ENCODE data around the gene PLA2G15.

The PLA2G15 gene

DNA sequence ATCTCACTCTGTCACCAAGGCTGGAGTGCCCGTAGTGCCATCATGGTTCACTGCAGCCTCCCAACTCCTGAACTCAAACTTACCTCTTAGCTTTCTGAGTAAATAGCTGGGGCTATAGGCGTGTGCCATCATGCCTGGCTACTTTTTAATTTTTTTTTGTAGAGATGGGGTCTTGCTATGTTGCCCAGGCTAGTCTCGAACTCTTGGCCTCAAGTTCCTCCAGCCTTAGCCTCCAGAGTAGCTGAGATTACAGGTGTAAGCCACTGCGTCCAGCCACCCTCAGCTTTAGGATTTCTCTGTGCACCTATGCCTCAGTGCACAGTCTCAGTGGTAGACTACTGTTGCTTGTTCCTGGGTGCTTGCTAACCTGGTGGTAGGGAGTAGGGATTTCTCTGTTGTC, 24.6 kb downstream of the PLA2G15 start:
- no peak for DNase-seq (ENCODE audit: low read depth)
- TF ChIP-seq, protein P1, sequence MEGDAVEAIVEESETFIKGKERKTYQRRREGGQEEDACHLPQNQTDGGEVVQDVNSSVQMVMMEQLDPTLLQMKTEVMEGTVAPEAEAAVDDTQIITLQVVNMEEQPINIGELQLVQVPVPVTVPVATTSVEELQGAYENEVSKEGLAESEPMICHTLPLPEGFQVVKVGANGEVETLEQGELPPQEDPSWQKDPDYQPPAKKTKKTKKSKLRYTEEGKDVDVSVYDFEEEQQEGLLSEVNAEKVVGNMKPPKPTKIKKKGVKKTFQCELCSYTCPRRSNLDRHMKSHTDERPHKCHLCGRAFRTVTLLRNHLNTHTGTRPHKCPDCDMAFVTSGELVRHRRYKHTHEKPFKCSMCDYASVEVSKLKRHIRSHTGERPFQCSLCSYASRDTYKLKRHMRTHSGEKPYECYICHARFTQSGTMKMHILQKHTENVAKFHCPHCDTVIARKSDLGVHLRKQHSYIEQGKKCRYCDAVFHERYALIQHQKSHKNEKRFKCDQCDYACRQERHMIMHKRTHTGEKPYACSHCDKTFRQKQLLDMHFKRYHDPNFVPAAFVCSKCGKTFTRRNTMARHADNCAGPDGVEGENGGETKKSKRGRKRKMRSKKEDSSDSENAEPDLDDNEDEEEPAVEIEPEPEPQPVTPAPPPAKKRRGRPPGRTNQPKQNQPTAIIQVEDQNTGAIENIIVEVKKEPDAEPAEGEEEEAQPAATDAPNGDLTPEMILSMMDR (conservative IDR thresholded peaks at IDR 0.05; ENCODE audit: low read depth, low read length), result no peak
- no peak overlapping the region for H3K4me3 ChIP-seq (ENCODE audit: low read depth, low read length)

GRCh38 chr16:68270353-68270752, 25.2 kb downstream of the PLA2G15 start:
- TF ChIP-seq, protein P1 (conservative IDR thresholded peaks at IDR 0.05; ENCODE audit: low read depth, low read length), result no peak
- DNase-seq (ENCODE audit: low read depth), result no peak
- H3K4me3 ChIP-seq (ENCODE audit: low read depth, low read length), result no peak overlapping the region

DNA sequence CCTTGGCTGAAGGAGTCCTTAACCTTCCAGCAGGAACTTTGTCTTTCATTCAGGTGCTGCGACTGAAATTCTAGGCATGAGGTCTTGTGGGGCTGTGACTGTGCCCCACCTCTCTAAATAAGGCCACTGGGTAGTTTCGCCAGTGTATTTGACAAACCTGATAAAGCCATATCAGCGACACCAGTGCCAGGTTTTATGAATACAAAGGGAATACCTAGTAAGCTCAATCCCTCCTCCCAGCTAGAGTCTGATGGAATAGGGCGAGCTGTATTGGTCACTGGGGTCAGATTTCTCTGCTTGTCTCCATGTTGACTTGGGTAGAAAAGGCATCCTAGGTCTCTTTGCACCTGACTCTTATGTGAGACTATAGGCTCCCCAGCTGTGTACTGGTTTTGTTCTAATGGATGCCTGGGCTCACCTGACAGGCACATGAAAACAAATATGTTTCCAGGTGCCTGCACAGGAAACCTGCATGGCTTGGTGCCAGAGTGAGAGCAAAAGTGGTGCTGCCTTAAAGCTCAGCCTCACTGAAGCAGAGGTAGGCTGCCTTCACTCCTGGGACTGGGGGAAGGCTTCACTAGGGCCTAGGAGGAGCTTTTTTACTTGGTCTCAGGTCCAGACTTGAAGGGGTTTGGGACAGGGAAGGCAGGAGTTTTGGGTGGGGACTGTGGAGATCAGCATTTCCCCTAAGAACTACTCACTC, 27.5 kb downstream of the PLA2G15 start:
- no peak overlapping the region for H3K4me3 ChIP-seq (ENCODE audit: low read depth, low read length)
- DNase-seq (ENCODE audit: low read depth), result no peak
- TF ChIP-seq, protein P1 (conservative IDR thresholded peaks at IDR 0.05; ENCODE audit: low read depth, low read length), result no peak

DNA sequence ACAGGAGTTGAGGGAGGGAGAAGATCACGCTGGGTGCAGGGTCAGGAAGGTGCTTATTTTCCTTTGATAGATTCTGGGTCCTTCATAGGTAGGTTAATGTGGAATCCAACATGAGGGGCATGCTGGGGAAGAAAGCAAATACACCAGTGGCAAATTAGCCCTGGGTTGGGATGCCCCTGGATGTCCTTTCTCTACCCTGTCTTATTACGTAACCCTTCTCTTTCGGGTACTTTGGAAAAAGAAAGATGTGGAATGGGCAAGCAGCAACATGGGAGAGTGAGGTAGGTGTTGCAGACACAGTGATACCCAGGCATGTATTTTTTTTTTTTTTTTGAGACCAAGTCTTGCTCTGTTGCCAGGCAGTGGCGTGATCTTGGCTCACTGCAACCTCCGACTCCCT, 28.3 kb downstream of the PLA2G15 start:
- DNase-seq (ENCODE audit: low read depth), result no peak
- TF ChIP-seq, protein P1 (conservative IDR thresholded peaks at IDR 0.05; ENCODE audit: low read depth, low read length), result no peak
- H3K4me3 ChIP-seq (ENCODE audit: low read depth, low read length), result no peak overlapping the region

GRCh38 chr16:68273896-68274295, 28.7 kb downstream of the PLA2G15 start:
- no peak overlapping the region for H3K4me3 ChIP-seq (ENCODE audit: low read depth, low read length)
- TF ChIP-seq, protein P1 (conservative IDR thresholded peaks at IDR 0.05; ENCODE audit: low read depth, low read length), result no peak
- DNase-seq (ENCODE audit: low read depth), result no peak

DNA sequence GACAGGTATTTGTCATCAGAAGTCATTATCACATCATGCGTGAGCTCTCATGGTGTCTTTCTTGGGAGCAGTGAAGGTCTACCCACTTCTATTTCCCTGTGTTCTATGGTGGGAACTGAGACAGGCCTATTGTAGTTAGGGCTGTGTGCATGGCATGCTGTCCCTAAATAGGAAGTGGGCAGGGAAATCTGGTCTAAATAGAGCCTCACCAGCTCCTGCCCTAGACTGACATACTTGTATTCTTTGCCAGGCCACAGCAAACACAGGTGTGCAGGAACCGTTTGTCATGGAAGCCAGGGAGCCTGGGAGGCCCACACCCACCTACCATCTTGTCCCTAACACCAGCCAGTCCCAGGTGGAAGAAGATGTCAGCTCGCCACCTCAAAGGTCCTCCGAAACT, 29.3 kb downstream of the PLA2G15 start:
- DNase-seq (ENCODE audit: low read depth), result no peak
- H3K4me3 ChIP-seq (ENCODE audit: low read depth, low read length), result no peak overlapping the region
- TF ChIP-seq, protein P1 (conservative IDR thresholded peaks at IDR 0.05; ENCODE audit: low read depth, low read length), result no peak

DNA sequence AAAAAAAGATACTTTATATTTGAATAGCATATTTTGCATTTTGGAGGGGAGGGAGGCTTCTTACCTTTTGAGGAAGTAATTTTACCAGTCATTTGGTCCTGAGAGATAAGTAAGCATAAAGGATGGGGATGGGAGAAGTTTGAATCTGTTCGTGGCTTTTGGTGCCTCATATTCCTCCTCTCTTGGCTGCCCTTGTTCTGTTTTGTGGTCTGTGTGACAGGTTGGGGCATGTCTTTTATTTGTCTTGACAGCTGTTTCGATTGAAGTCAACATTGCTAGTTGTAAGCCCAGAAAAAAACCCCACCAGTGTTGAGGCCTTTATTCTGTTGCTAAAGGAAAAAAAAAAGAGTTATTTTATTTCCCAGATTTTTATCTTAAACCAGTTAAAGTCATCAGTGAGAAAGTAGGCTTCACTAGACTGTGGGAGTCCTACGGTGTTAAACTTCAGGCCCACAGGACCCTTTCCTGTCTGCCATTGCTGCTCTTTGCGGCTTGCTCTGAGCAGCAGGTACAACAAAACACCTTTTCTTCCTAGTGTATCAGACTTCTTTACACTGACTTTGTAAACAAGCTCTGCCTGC, 30.5 kb downstream of the PLA2G15 start:
- H3K4me3 ChIP-seq (ENCODE audit: low read depth, low read length), result no peak overlapping the region
- DNase-seq (ENCODE audit: low read depth), result no peak

More for the DNA sequence above, 30.5 kb downstream of the PLA2G15 start:
- TF ChIP-seq, protein P1 (conservative IDR thresholded peaks at IDR 0.05; ENCODE audit: low read depth, low read length), result no peak

All from choroid plexus epithelial cell (primary cell).